HG03139 (cell line): Measurements from ENCODE around the gene S1PR4.
"Not testable (repeated sequence)": the region's sequence is repeated elsewhere in the genome, so short reads cannot be mapped to it uniquely, and the experiment has no call there.

ENCODE experiments used
- ATAC-seq: cut with Tn5 transposase; IDR thresholded peaks from one replicate; pipeline ENCODE4 v1.9.1; 2021; ENCODE audit not compliant: unreplicated experiment

Gene S1PR4

GRCh38 chr19:3193256-3194105, 14.9 kb downstream of the S1PR4 start:
- ATAC-seq = no peak

- ATAC-seq = no peak
Observed at GRCh38 chr19:3194106-3195087, 15.8 kb downstream of the S1PR4 start.

GRCh38 chr19:3196064-3196932, 17.7 kb downstream of the S1PR4 start:
- ATAC-seq = no peak

- no peak for ATAC-seq
Observed at GRCh38 chr19:3196933-3197205, 18.3 kb downstream of the S1PR4 start.

GRCh38 chr19:3198901-3199700, 20.5 kb downstream of the S1PR4 start:
- ATAC-seq = no peak

GRCh38 chr19:3201072-3201700, 22.6 kb downstream of the S1PR4 start:
- no peak for ATAC-seq

- no peak for ATAC-seq
Observed at GRCh38 chr19:3201911-3202310, 23.3 kb downstream of the S1PR4 start.

GRCh38 chr19:3202346-3202745, 23.8 kb downstream of the S1PR4 start:
- no peak for ATAC-seq

- ATAC-seq = not testable (repeated sequence)
Observed at GRCh38 chr19:3202895-3203294, 24.3 kb downstream of the S1PR4 start.

- no peak for ATAC-seq
Observed at GRCh38 chr19:3203805-3204645, 25.5 kb downstream of the S1PR4 start.

GRCh38 chr19:3204646-3205275, 26.2 kb downstream of the S1PR4 start:
- ATAC-seq = no peak

- ATAC-seq = no peak
Observed at GRCh38 chr19:3206216-3206953, 27.8 kb downstream of the S1PR4 start.

- no peak for ATAC-seq
Observed at GRCh38 chr19:3207461-3208242, 29.1 kb downstream of the S1PR4 start.

- no peak for ATAC-seq
Observed at GRCh38 chr19:3208317-3209207, 30.0 kb downstream of the S1PR4 start.

- ATAC-seq = no peak
Observed at GRCh38 chr19:3210347-3211017, 31.9 kb downstream of the S1PR4 start.
